ENCODE results near the gene AKT3. TPM values are rescaled to one million over a fixed set of nuclear protein-coding genes. Genes with fewer than 3 reads are reported as not detected.

AKT3 gene
- total and polyA plus RNA-seq, 3 experiments from 2014 or later: 4.3 to 49.6 (median 47.3) TPM

DNA sequence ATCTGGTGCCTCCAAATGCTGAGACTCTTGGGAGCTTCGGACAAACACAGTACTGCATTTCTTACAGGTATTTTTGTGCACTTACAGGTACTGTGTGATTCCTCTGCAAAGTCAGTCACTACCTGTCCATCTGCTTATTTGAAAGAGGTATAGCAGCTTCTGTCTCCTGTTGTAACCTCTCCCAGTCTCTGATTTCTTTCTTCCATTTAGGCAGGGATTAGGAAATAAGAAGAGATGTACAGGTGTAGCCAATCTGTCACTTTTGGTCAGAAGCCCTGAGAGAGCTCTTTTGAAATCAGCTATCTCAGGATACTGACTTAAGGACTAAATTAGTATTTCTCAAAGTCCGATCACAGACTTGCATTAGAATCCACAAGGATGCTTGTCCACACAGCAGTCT, 54.0 kb downstream of the AKT3 start:
- CTCF ChIA-PET: no interaction called here
- Histone ChIP-seq H3K4me1 (ENCODE audit: insufficient read depth, low read length) (peaks cover 8% of the 10 kb centered on the region), H3K27ac (ENCODE audit: low read depth, low read length) (no peak overlapping the region), H3K9me3 (ENCODE audit: low read length) (no peaks in the 10 kb centered on the region), H3K36me3 (ENCODE audit: insufficient read depth, low read length) (no peaks in the 10 kb centered on the region), H3K27me3 (ENCODE audit: insufficient read depth, low read length, poor library complexity, severe bottlenecking) (no peaks in the 10 kb centered on the region), H3K4me3 (ENCODE audit: low read length) (no peak overlapping the region)
- H3K9me3 Mint-ChIP-seq: no peaks in the 10 kb centered on the region
- H3K4me1 Mint-ChIP-seq: peaks cover 56 to 81% (median 76%) of the 10 kb centered on the region in 3 donors
- POLR2A ChIA-PET: no interaction called here
- DNase-seq: no peak
- H3K27me3 Mint-ChIP-seq: no peaks in the 10 kb centered on the region
- H3K27ac Mint-ChIP-seq: no peak overlapping the region
- H3K4me3 Mint-ChIP-seq: no peak overlapping the region
- peaks cover 0 to 13% (median 7%) of the 10 kb centered on the region in 3 donors for H3K36me3 Mint-ChIP-seq

DNA sequence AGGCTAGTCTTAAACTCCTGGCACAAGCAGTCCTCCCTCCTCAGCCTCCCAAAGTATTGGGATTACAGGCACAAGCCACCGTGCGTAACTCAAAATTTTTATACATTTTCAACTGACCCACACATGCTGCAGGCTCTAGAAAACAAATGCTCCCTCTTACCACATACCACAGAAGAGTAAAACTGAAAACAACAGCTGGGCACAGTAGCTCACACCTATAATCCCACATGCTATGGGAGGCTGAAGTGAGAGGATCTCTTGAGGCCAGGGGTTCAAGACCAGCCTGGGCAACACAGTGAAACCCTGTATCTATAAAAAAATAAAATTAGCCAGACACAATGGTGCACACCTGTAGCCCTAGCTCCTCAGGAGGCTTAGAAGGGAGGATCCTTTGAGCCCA, 56.7 kb downstream of the AKT3 start:
- Mint-ChIP-seq H3K36me3 (peaks cover 0 to 18% (median 10%) of the 10 kb centered on the region in 3 donors), H3K27me3 (no peaks in the 10 kb centered on the region), H3K4me3 (peak overlapping the region in 1 of 7 donors; percentile 32), H3K4me1 (peaks cover 57 to 87% (median 81%) of the 10 kb centered on the region in 3 donors), H3K9me3 (no peaks in the 10 kb centered on the region), H3K27ac (peak overlapping the region in 4 of 8 donors; percentile 22 to 58 (median 36))
- no peaks in the 10 kb centered on the region for H3K27me3 ChIP-seq (ENCODE audit: insufficient read depth, low read length, poor library complexity, severe bottlenecking)
- ChIA-PET CTCF (no interaction called here), POLR2A (no interaction called here)
- H3K9me3 ChIP-seq (ENCODE audit: low read length): no peaks in the 10 kb centered on the region
- H3K36me3 ChIP-seq (ENCODE audit: insufficient read depth, low read length): no peaks in the 10 kb centered on the region
- no peak overlapping the region for H3K27ac ChIP-seq (ENCODE audit: low read depth, low read length)
- H3K4me1 ChIP-seq (ENCODE audit: insufficient read depth, low read length): peaks cover 8% of the 10 kb centered on the region
- no peak for DNase-seq
- H3K4me3 ChIP-seq (ENCODE audit: low read length): no peak overlapping the region

GRCh38 chr1:243792891-243793290, 57.2 kb downstream of the AKT3 start:
- Histone ChIP-seq H3K4me1 (ENCODE audit: insufficient read depth, low read length) (peaks cover 8% of the 10 kb centered on the region), H3K4me3 (ENCODE audit: low read length) (no peak overlapping the region), H3K36me3 (ENCODE audit: insufficient read depth, low read length) (no peaks in the 10 kb centered on the region), H3K9me3 (ENCODE audit: low read length) (no peaks in the 10 kb centered on the region), H3K27me3 (ENCODE audit: insufficient read depth, low read length, poor library complexity, severe bottlenecking) (no peaks in the 10 kb centered on the region), H3K27ac (ENCODE audit: low read depth, low read length) (no peak overlapping the region)
- peaks cover 57 to 89% (median 81%) of the 10 kb centered on the region in 3 donors for H3K4me1 Mint-ChIP-seq
- ChIA-PET CTCF (interaction anchor here (1.6 kb wide), 1 partner anchor 9 kb away, joined by 5 read pairs; no protein-coding TSS in a partner anchor), POLR2A (no interaction called here)
- peaks cover 0 to 18% (median 10%) of the 10 kb centered on the region in 3 donors for H3K36me3 Mint-ChIP-seq
- H3K9me3 Mint-ChIP-seq: no peaks in the 10 kb centered on the region
- H3K27ac Mint-ChIP-seq: peak overlapping the region in 2 of 8 donors; percentile 4 to 19
- no peaks in the 10 kb centered on the region for H3K27me3 Mint-ChIP-seq
- peak overlapping the region in 4 of 7 donors; percentile 1 to 14 (median 4) for H3K4me3 Mint-ChIP-seq
- DNase-seq: no peak

DNA sequence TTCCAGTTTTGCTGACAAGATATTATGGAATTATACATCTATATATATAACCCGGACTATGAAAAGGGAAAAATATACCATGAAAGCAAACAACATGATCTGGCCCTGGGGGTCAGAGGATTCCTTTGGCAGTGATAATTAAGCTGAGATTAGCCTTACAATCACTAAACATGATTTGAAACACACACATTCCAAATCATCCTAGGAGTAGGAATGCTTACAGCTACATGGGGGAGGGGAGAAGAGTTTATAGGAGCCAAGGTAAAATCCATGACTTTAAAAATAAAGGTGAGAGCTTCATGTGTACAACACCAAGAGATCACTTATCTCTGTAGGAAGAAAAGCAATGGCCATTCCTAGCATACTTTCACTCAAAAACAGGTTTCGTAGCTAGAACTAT, 57.6 kb downstream of the AKT3 start:
- ChIA-PET POLR2A (no interaction called here), CTCF (interaction anchor here (1.6 kb wide), 1 partner anchor 9 kb away, joined by 5 read pairs; no protein-coding TSS in a partner anchor)
- Histone ChIP-seq H3K36me3 (ENCODE audit: insufficient read depth, low read length) (no peaks in the 10 kb centered on the region), H3K4me3 (ENCODE audit: low read length) (no peak overlapping the region), H3K27me3 (ENCODE audit: insufficient read depth, low read length, poor library complexity, severe bottlenecking) (no peaks in the 10 kb centered on the region), H3K27ac (ENCODE audit: low read depth, low read length) (no peak overlapping the region), H3K9me3 (ENCODE audit: low read length) (no peaks in the 10 kb centered on the region), H3K4me1 (ENCODE audit: insufficient read depth, low read length) (peaks cover 8% of the 10 kb centered on the region)
- Mint-ChIP-seq H3K36me3 (peaks cover 0 to 18% (median 13%) of the 10 kb centered on the region in 3 donors), H3K27ac (peak overlapping the region in 2 of 8 donors; percentile 13 to 59), H3K27me3 (no peaks in the 10 kb centered on the region), H3K4me3 (peak overlapping the region in 1 of 7 donors; percentile 14), H3K4me1 (peaks cover 60 to 92% (median 83%) of the 10 kb centered on the region in 3 donors), H3K9me3 (no peaks in the 10 kb centered on the region)
- no peak for DNase-seq

- no peaks in the 10 kb centered on the region for H3K27me3 Mint-ChIP-seq
- H3K27me3 ChIP-seq (ENCODE audit: insufficient read depth, low read length, poor library complexity, severe bottlenecking): no peaks in the 10 kb centered on the region
- POLR2A ChIA-PET: no interaction called here
- no peak overlapping the region for H3K4me3 ChIP-seq (ENCODE audit: low read length)
- H3K9me3 Mint-ChIP-seq: no peaks in the 10 kb centered on the region
- peaks cover 0 to 16% (median 13%) of the 10 kb centered on the region in 3 donors for H3K36me3 Mint-ChIP-seq
- no peaks in the 10 kb centered on the region for H3K36me3 ChIP-seq (ENCODE audit: insufficient read depth, low read length)
- peaks cover 8% of the 10 kb centered on the region for H3K4me1 ChIP-seq (ENCODE audit: insufficient read depth, low read length)
- peak overlapping the region in 2 of 8 donors; percentile 23 to 60 for H3K27ac Mint-ChIP-seq
- DNase-seq: no peak
- H3K27ac ChIP-seq (ENCODE audit: low read depth, low read length): no peak overlapping the region
- no peak overlapping the region for H3K4me3 Mint-ChIP-seq
- no peaks in the 10 kb centered on the region for H3K9me3 ChIP-seq (ENCODE audit: low read length)
- peaks cover 61 to 94% (median 84%) of the 10 kb centered on the region in 3 donors for H3K4me1 Mint-ChIP-seq
- CTCF ChIA-PET: interaction anchor here (1.6 kb wide), 1 partner anchor 8 kb away, joined by 5 read pairs; no protein-coding TSS in a partner anchor
Observed at GRCh38 chr1:243791586-243792267, 58.3 kb downstream of the AKT3 start.

DNA sequence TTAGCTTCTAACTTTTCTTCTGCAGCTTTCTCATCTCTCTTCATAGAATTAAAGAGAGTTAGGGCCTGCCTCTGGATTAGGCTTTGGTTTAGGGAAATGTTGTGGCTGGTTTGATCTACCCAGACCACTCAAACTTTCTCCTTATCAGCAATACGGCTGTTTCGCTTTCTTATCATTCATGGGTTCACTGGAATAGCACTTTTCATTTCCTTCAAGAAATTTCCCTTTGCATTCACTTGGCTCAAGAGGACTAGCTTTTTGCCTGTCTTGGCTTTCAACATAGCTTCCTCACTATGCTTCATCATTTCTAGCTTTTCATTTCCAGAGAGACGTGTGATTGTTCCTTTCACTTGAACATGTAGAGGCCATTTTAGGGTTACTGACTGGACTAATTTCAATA, 59.6 kb downstream of the AKT3 start:
- H3K36me3 Mint-ChIP-seq: peaks cover 4 to 16% (median 11%) of the 10 kb centered on the region in 3 donors
- H3K4me1 Mint-ChIP-seq: peaks cover 57 to 93% (median 79%) of the 10 kb centered on the region in 3 donors
- H3K27me3 Mint-ChIP-seq: no peaks in the 10 kb centered on the region
- H3K4me3 Mint-ChIP-seq: no peak overlapping the region
- Histone ChIP-seq H3K36me3 (ENCODE audit: insufficient read depth, low read length) (no peaks in the 10 kb centered on the region), H3K27ac (ENCODE audit: low read depth, low read length) (no peak overlapping the region), H3K4me3 (ENCODE audit: low read length) (no peak overlapping the region), H3K27me3 (ENCODE audit: insufficient read depth, low read length, poor library complexity, severe bottlenecking) (no peaks in the 10 kb centered on the region), H3K4me1 (ENCODE audit: insufficient read depth, low read length) (peaks cover 8% of the 10 kb centered on the region), H3K9me3 (ENCODE audit: low read length) (no peaks in the 10 kb centered on the region)
- no peaks in the 10 kb centered on the region for H3K9me3 Mint-ChIP-seq
- peak overlapping the region in 2 of 8 donors; percentile 3 to 43 for H3K27ac Mint-ChIP-seq
- no peak for DNase-seq
- ChIA-PET CTCF (interaction anchor here (1.5 kb wide), 1 partner anchor 8 kb away, joined by 3 read pairs; no protein-coding TSS in a partner anchor), POLR2A (no interaction called here)

DNA sequence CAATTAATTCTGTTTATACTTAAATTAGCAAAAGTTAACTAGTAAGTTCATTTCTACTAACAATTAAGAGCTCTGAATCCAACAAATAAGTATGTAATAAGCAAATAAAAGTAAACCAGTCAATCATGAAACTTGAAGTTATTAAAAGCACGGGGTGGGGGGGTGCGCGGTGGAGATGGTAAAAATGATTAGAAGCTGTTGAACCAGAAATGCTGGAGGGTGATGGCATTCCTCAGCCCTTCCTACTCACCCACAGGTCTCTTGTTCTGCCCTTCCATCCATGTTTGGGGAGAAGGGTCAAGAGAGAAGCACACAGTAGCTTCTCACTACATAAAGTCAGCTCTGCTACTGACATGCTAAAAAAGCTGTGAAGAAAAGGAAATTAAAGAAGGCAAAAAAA, 63.5 kb downstream of the AKT3 start:
- H3K4me3 Mint-ChIP-seq: no peak overlapping the region
- ChIA-PET CTCF (interaction anchor here (1.2 to 2.9 kb wide), 3 partner anchors 13 to 487 kb away, joined by 3 to 8 read pairs (median 3); no protein-coding TSS in a partner anchor), POLR2A (no interaction called here)
- no peaks in the 10 kb centered on the region for H3K9me3 Mint-ChIP-seq
- peaks cover 45 to 84% (median 71%) of the 10 kb centered on the region in 3 donors for H3K4me1 Mint-ChIP-seq
- H3K9me3 ChIP-seq (ENCODE audit: low read length): no peaks in the 10 kb centered on the region
- peaks cover 4 to 13% (median 13%) of the 10 kb centered on the region in 3 donors for H3K36me3 Mint-ChIP-seq
- no peaks in the 10 kb centered on the region for H3K36me3 ChIP-seq (ENCODE audit: insufficient read depth, low read length)
- no peaks in the 10 kb centered on the region for H3K4me1 ChIP-seq (ENCODE audit: insufficient read depth, low read length)
- DNase-seq: no peak
- H3K27me3 Mint-ChIP-seq: no peaks in the 10 kb centered on the region
- H3K27ac Mint-ChIP-seq: peak overlapping the region in 3 of 8 donors; percentile 42 to 63 (median 62)
- no peak overlapping the region for H3K4me3 ChIP-seq (ENCODE audit: low read length)
- no peaks in the 10 kb centered on the region for H3K27me3 ChIP-seq (ENCODE audit: insufficient read depth, low read length, poor library complexity, severe bottlenecking)
- H3K27ac ChIP-seq (ENCODE audit: low read depth, low read length): no peak overlapping the region

- H3K27me3 Mint-ChIP-seq: no peaks in the 10 kb centered on the region
- H3K4me3 ChIP-seq (ENCODE audit: low read length): no peak overlapping the region
- H3K27ac Mint-ChIP-seq: no peak overlapping the region
- H3K4me3 Mint-ChIP-seq: no peak overlapping the region
- H3K36me3 Mint-ChIP-seq: peaks cover 4 to 15% (median 13%) of the 10 kb centered on the region in 3 donors
- H3K9me3 Mint-ChIP-seq: no peaks in the 10 kb centered on the region
- H3K27ac ChIP-seq (ENCODE audit: low read depth, low read length): no peak overlapping the region
- no peaks in the 10 kb centered on the region for H3K4me1 ChIP-seq (ENCODE audit: insufficient read depth, low read length)
- no peaks in the 10 kb centered on the region for H3K36me3 ChIP-seq (ENCODE audit: insufficient read depth, low read length)
- no peak for DNase-seq
- no peaks in the 10 kb centered on the region for H3K9me3 ChIP-seq (ENCODE audit: low read length)
- ChIA-PET POLR2A (no interaction called here), CTCF (interaction anchor here (1.2 to 2.9 kb wide), 3 partner anchors 8 to 22 kb away, joined by 4 to 8 read pairs (median 5); no protein-coding TSS in a partner anchor)
- H3K4me1 Mint-ChIP-seq: peaks cover 34 to 74% (median 62%) of the 10 kb centered on the region in 3 donors
- no peaks in the 10 kb centered on the region for H3K27me3 ChIP-seq (ENCODE audit: insufficient read depth, low read length, poor library complexity, severe bottlenecking)
Observed at GRCh38 chr1:243784506-243784905, 65.5 kb downstream of the AKT3 start.

All from CD8-positive, alpha-beta memory T cell (primary cell).